Karpas-422 (cell line): ENCODE measurements around the gene SCGB1D4. TPM values are rescaled to one million over a fixed set of nuclear protein-coding genes. Genes with fewer than 3 reads are reported as not detected.

Experiments used
- DNase-seq: peaks from one replicate; pipeline ENCODE4 v3.0.0-alpha.2; 2015
- H2AFZ ChIP-seq: fragments of 200-600 bp; sonication (generic); 2 replicates; pipeline ENCODE4 v1.6.1; 2014; ENCODE audit warnings: antibody characterized with exemption, low read length, mixed read lengths
- H3K27ac ChIP-seq: fragments of 200-600 bp; sonication (generic); 2 replicates; pipeline ENCODE4 v1.5.1; 2014; ENCODE audit warnings: mild to moderate bottlenecking, low read length, moderate library complexity
- H3K27me3 ChIP-seq: fragments of 200-600 bp; sonication (generic); 2 replicates; pipeline ENCODE4 v1.6.1; 2014; ENCODE audit warnings: low read length, mixed read lengths
- H3K36me3 ChIP-seq: fragments of 200-600 bp; sonication (generic); 2 replicates; pipeline ENCODE4 v1.6.1; 2014; ENCODE audit warnings: low read length, mixed read lengths; ENCODE audit not compliant: insufficient read depth
- H3K4me1 ChIP-seq: fragments of 200-600 bp; sonication (generic); 2 replicates; pipeline ENCODE4 v1.6.1; 2014; ENCODE audit warnings: mild to moderate bottlenecking, low read length, mixed read lengths
- H3K4me2 ChIP-seq: fragments of 200-600 bp; sonication (generic); 2 replicates; pipeline ENCODE4 v1.6.1; 2014; ENCODE audit warnings: low read length, low read depth, mild to moderate bottlenecking; ENCODE audit not compliant: poor library complexity, severe bottlenecking
- H3K4me3 ChIP-seq: fragments of 200-600 bp; sonication (generic); 2 replicates; pipeline ENCODE4 v1.5.1; 2014; ENCODE audit warnings: mild to moderate bottlenecking, antibody characterized with exemption, low read length, mixed read lengths
- H3K79me2 ChIP-seq: fragments of 200-600 bp; sonication (generic); 2 replicates; pipeline ENCODE4 v1.6.1; 2014; ENCODE audit warnings: mild to moderate bottlenecking, low read length, mixed read lengths
- H3K9ac ChIP-seq: fragments of 200-600 bp; sonication (generic); 2 replicates; pipeline ENCODE4 v1.6.0; 2014; ENCODE audit warnings: low read length
- H3K9me2 ChIP-seq: fragments of 200-600 bp; sonication (generic), shearing (Covaris generic); replicated peaks from 2 replicates; pipeline ENCODE4 v1.6.0; 2014; ENCODE audit warnings: mild to moderate bottlenecking, low read length, moderate library complexity; ENCODE audit not compliant: insufficient read depth
- H3K9me3 ChIP-seq: fragments of 300-700, 200-600 bp; sonication (generic); 2 replicates; pipeline ENCODE4 v1.6.1; 2014; ENCODE audit warnings: low read length, mixed read lengths
- H4K20me1 ChIP-seq: fragments of 200-600 bp; sonication (generic); 2 replicates; pipeline ENCODE4 v1.6.1; 2014; ENCODE audit warnings: mild to moderate bottlenecking, antibody characterized with exemption, low read length, low read depth; ENCODE audit not compliant: insufficient read depth
- total RNA-seq: library from RNA; depleted of rRNA; stranded (reverse); fragments of >200 nt; shearing (Covaris generic); gene quantifications from 2 replicates; pipeline ENCODE4 v1.2.3, GENCODE V29; 2014; ENCODE audit warnings: low replicate concordance

SCGB1D4 gene
- total RNA-seq, 1 experiment from 2014 or later = not detected

DNA sequence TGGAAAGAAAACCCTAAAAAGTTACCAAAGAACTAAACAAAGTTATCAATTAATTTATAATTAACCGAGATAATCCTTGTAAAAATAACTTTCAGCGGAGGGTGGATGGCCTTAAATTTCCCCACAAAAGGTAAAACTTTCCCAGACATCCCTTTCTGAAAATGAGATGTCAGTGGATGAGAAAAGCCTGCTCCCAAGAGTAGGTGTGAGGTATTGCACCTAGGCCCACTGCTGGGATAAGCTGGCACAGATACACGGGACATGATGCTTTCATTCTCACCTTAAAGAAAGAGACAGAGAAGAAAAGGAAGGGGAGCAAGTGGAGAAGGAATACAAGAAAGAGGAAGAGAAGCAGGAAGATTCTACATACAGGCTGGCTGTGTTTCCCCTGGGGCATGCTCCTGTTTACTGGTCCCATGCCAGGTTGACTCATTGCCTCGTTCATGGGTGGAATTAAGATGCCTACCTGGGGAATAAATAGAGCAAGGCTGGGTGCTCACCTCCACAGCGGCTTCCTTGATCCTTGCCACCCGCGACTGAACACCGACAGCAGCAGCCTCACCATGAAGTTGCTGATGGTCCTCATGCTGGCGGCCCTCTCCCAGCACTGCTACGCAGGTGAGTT is 29.1 kb downstream of the SCGB1D4 start, which contains the start of gene SCGB2A2:
Gene SCGB2A2 (plus strand): TSS at position 505 of the 625 bp plus-strand sequence. CDS start 59 bp downstream, at position 564.
- Histone ChIP-seq H3K9me3 (no peaks in the 10 kb centered on the region), H2AFZ (no peak within 1 kb of the TSS), H3K4me3 (no peak within 1 kb of the TSS), H3K4me2 (no peak within 1 kb of the TSS), H3K27me3 (no peaks in the 10 kb centered on the region), H3K27ac (no peak within 1 kb of the TSS), H3K9me2 (no peaks in the 10 kb centered on the region), H3K4me1 (no peaks in the 10 kb centered on the region), H3K9ac (no peak within 1 kb of the TSS), H4K20me1 (no peaks in the 10 kb centered on the region), H3K36me3 (no peaks in the 10 kb centered on the region), H3K79me2 (no peaks in the 10 kb centered on the region)
- DNase-seq = no peak

DNA sequence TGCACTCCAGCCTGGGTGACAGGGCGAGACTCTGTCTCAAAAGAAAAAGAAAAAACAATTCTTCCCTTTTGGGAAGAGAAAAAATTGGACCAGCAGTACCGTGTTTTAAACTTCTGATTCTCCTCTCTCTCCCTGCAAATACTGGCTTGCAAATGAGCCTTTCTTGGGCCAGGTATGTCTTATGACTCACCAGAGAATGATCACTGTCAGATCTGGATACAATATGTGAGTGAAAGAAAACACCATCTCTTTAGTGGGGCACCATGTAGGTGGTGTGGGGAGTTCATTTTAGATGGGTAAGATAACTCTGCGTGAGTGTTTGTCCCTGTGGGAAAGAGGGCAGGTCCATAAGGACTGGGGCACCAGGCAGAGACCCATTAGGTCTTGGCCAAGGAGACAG is 31.3 kb downstream of the SCGB1D4 start:
- no peak for DNase-seq
- no peak overlapping the region for H3K27ac ChIP-seq
- H3K79me2 ChIP-seq = no peaks in the 10 kb centered on the region
- no peaks in the 10 kb centered on the region for H3K4me1 ChIP-seq
- no peaks in the 10 kb centered on the region for H3K36me3 ChIP-seq
- no peaks in the 10 kb centered on the region for H3K27me3 ChIP-seq
- no peaks in the 10 kb centered on the region for H3K9me2 ChIP-seq
- H3K4me2 ChIP-seq = no peak overlapping the region
- no peaks in the 10 kb centered on the region for H3K9me3 ChIP-seq
- H2AFZ ChIP-seq = no peak overlapping the region
- H3K9ac ChIP-seq = no peak overlapping the region
- no peak overlapping the region for H3K4me3 ChIP-seq
- H4K20me1 ChIP-seq = no peaks in the 10 kb centered on the region

DNA sequence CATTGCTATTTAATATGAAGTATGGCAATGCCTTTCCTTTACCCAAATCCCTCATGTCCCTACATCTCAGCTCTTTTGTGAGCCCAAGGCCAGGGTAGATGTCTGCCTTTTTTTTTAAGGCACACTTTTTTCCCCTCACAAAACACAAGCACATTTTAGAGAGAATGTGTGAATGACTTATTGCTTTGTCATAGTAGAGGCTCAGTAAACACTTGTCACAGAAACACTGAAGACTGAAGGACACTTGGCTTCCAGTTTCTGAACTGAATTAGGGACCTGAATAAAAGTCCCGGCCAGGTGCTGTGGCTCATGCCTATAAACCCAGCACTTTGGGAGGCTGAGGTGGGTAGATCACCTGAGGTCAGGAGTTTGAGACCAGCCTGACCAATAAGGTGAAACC is 31.8 kb downstream of the SCGB1D4 start:
- Histone ChIP-seq H3K79me2 (no peaks in the 10 kb centered on the region), H3K36me3 (no peaks in the 10 kb centered on the region), H3K27ac (no peak overlapping the region), H3K4me2 (no peak overlapping the region), H2AFZ (no peak overlapping the region), H3K9ac (no peak overlapping the region), H4K20me1 (no peaks in the 10 kb centered on the region), H3K27me3 (no peaks in the 10 kb centered on the region), H3K9me2 (no peaks in the 10 kb centered on the region), H3K4me3 (no peak overlapping the region), H3K4me1 (no peaks in the 10 kb centered on the region), H3K9me3 (no peaks in the 10 kb centered on the region)
- DNase-seq = no peak

- Histone ChIP-seq H3K9ac (no peak overlapping the region), H3K79me2 (no peaks in the 10 kb centered on the region), H3K27ac (no peak overlapping the region), H3K4me1 (no peaks in the 10 kb centered on the region), H2AFZ (no peak overlapping the region), H4K20me1 (no peaks in the 10 kb centered on the region), H3K27me3 (no peaks in the 10 kb centered on the region), H3K4me3 (no peak overlapping the region), H3K36me3 (no peaks in the 10 kb centered on the region), H3K4me2 (no peak overlapping the region), H3K9me3 (no peaks in the 10 kb centered on the region), H3K9me2 (no peaks in the 10 kb centered on the region)
- no peak for DNase-seq
These were observed 32.3 kb downstream of the SCGB1D4 start for GRCh38 chr11:62266558-62266957.

- Histone ChIP-seq H3K4me3 (no peak overlapping the region), H3K27ac (no peak overlapping the region), H3K4me1 (no peaks in the 10 kb centered on the region), H3K36me3 (no peaks in the 10 kb centered on the region), H3K9me2 (no peaks in the 10 kb centered on the region), H2AFZ (no peak overlapping the region), H4K20me1 (no peaks in the 10 kb centered on the region), H3K79me2 (no peaks in the 10 kb centered on the region), H3K4me2 (no peak overlapping the region), H3K27me3 (no peaks in the 10 kb centered on the region), H3K9me3 (no peaks in the 10 kb centered on the region), H3K9ac (no peak overlapping the region)
- DNase-seq = no peak
These were observed 34.9 kb downstream of the SCGB1D4 start for GRCh38 chr11:62264004-62264403.

GRCh38 chr11:62260261-62260953 is 38.5 kb downstream of the SCGB1D4 start:
- no peak for DNase-seq
- no peak overlapping the region for H3K4me2 ChIP-seq

GRCh38 chr11:62256281-62256680 is 42.6 kb downstream of the SCGB1D4 start:
- no peaks in the 10 kb centered on the region for H3K9me2 ChIP-seq
- H3K4me3 ChIP-seq = no peak overlapping the region
- H3K79me2 ChIP-seq = no peaks in the 10 kb centered on the region
- no peaks in the 10 kb centered on the region for H3K27me3 ChIP-seq
- no peak for DNase-seq
- no peak overlapping the region for H2AFZ ChIP-seq
- no peak overlapping the region for H3K9ac ChIP-seq
- no peaks in the 10 kb centered on the region for H3K36me3 ChIP-seq
- no peak overlapping the region for H3K27ac ChIP-seq
- H4K20me1 ChIP-seq = no peaks in the 10 kb centered on the region
- no peak overlapping the region for H3K4me2 ChIP-seq
- peaks cover 11% of the 10 kb centered on the region; the same call in 1 of the 2 replicates for H3K9me3 ChIP-seq
- H3K4me1 ChIP-seq = no peaks in the 10 kb centered on the region

More at GRCh38 chr11:62260261-62260953, 38.5 kb downstream of the SCGB1D4 start:
- Histone ChIP-seq H3K27ac (no peak overlapping the region), H2AFZ (no peak overlapping the region), H3K9me3 (no peaks in the 10 kb centered on the region), H3K79me2 (no peaks in the 10 kb centered on the region), H4K20me1 (no peaks in the 10 kb centered on the region), H3K27me3 (no peaks in the 10 kb centered on the region), H3K9me2 (no peaks in the 10 kb centered on the region), H3K4me3 (no peak overlapping the region), H3K9ac (no peak overlapping the region), H3K4me1 (no peaks in the 10 kb centered on the region), H3K36me3 (no peaks in the 10 kb centered on the region)

- no peaks in the 10 kb centered on the region for H4K20me1 ChIP-seq
- H3K27me3 ChIP-seq = no peaks in the 10 kb centered on the region
- no peaks in the 10 kb centered on the region for H3K9me2 ChIP-seq
- H3K4me2 ChIP-seq = no peak overlapping the region
- H3K9ac ChIP-seq = no peak overlapping the region
- no peaks in the 10 kb centered on the region for H3K4me1 ChIP-seq
- DNase-seq = no peak
- no peak overlapping the region for H2AFZ ChIP-seq
- H3K9me3 ChIP-seq = peaks cover 16% of the 10 kb centered on the region; the same call in 1 of the 2 replicates
- no peaks in the 10 kb centered on the region for H3K79me2 ChIP-seq
- no peaks in the 10 kb centered on the region; the same call in 1 of the 2 replicates for H3K36me3 ChIP-seq
- H3K4me3 ChIP-seq = no peak overlapping the region
- H3K27ac ChIP-seq = no peak overlapping the region
These were observed 44.8 kb downstream of the SCGB1D4 start for GRCh38 chr11:62253999-62254542.
